NK-92 (cell line): Measurements from ENCODE around the gene TMEM129.

Experiments used
- DNase-seq: peaks from one replicate; lab custom pipeline; 2025; ENCODE audit not compliant: unreplicated experiment; lab: John Stamatoyannopoulos, UW

TMEM129 gene

GRCh38 chr4:1721003-1721665, at the start of gene TMEM129, which contains the start of gene TACC3:
Gene TMEM129 (minus strand): TSS chr4:1721323. CDS start chr4:1720837, 486 bp downstream.
Gene TACC3 (plus strand): TSS chr4:1721521. CDS start chr4:1723422, 1,901 bp downstream.
- DNase-seq = peak; percentile 68

- no peak for DNase-seq
These were observed 49.7 kb upstream of the TMEM129 start for GRCh38 chr4:1770791-1771231.

- DNase-seq = no peak
These were observed 49.1 kb upstream of the TMEM129 start for GRCh38 chr4:1770245-1770644.

GRCh38 chr4:1769692-1770091, 48.6 kb upstream of the TMEM129 start:
- DNase-seq = no peak

GRCh38 chr4:1768367-1769034, 47.4 kb upstream of the TMEM129 start:
- DNase-seq = no peak

GRCh38 chr4:1767770-1768366, 46.7 kb upstream of the TMEM129 start:
- no peak for DNase-seq

GRCh38 chr4:1767061-1767769, 46.1 kb upstream of the TMEM129 start:
- no peak for DNase-seq

GRCh38 chr4:1766106-1767060, 45.3 kb upstream of the TMEM129 start:
- no peak for DNase-seq

- no peak for DNase-seq
These were observed 44.4 kb upstream of the TMEM129 start for GRCh38 chr4:1765409-1766072.

GRCh38 chr4:1764670-1765069, 43.5 kb upstream of the TMEM129 start:
- no peak for DNase-seq

GRCh38 chr4:1763550-1764080, 42.5 kb upstream of the TMEM129 start:
- no peak for DNase-seq

GRCh38 chr4:1763070-1763549, 42.0 kb upstream of the TMEM129 start:
- no peak for DNase-seq

GRCh38 chr4:1762264-1763010, 41.3 kb upstream of the TMEM129 start:
- DNase-seq = no peak

GRCh38 chr4:1761130-1761689, 40.1 kb upstream of the TMEM129 start:
- no peak for DNase-seq

GRCh38 chr4:1760521-1761071, 39.5 kb upstream of the TMEM129 start:
- DNase-seq = no peak

GRCh38 chr4:1759818-1760223, 38.7 kb upstream of the TMEM129 start:
- DNase-seq = no peak

GRCh38 chr4:1759170-1759817, 38.2 kb upstream of the TMEM129 start:
- DNase-seq = no peak
